GM20000 (cell line): Measurements from ENCODE around the gene A1BG.

Experiments used
- DNase-seq: peaks from one replicate; pipeline ENCODE4 v3.0.0; 2012; ENCODE audit warnings: low spot score
- TF ChIP-seq, protein P1 (sequence below): IDR thresholded peaks from 2 replicates; pipeline ENCODE4 v1.5.1; 2012; ENCODE audit warnings: mild to moderate bottlenecking, control low read depth; ENCODE audit errors: extremely low read depth, missing control alignments

The A1BG gene

DNA sequence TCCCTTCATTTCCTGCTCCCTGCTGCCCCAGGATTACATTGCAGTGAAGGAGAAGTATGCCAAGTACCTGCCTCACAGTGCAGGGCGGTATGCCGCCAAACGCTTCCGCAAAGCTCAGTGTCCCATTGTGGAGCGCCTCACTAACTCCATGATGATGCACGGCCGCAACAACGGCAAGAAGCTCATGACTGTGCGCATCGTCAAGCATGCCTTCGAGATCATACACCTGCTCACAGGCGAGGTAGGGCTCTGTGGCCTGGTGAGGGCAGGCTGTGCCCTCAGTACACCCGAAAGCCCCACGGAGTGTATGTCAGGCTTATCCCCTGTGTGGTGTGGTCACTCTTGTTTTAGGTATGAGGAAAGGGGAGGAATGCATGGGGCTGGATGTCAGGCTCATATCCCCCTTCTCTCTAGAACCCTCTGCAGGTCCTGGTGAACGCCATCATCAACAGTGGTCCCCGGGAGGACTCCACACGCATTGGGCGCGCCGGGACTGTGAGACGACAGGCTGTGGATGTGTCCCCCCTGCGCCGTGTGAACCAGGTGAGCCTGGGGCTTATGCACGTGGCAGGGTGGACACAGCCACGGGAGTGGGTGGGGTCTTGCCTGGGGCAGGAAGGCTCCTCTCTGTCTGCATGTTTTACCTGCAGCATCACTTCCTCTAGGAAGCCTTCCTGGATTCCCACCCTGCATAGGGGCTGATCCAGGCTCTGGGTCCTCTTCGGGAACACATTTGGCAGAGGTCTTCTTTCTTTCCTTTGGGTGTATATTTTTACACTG is 39.8 kb upstream of the A1BG start:
- DNase-seq: no peak
- TF ChIP-seq, protein P1, sequence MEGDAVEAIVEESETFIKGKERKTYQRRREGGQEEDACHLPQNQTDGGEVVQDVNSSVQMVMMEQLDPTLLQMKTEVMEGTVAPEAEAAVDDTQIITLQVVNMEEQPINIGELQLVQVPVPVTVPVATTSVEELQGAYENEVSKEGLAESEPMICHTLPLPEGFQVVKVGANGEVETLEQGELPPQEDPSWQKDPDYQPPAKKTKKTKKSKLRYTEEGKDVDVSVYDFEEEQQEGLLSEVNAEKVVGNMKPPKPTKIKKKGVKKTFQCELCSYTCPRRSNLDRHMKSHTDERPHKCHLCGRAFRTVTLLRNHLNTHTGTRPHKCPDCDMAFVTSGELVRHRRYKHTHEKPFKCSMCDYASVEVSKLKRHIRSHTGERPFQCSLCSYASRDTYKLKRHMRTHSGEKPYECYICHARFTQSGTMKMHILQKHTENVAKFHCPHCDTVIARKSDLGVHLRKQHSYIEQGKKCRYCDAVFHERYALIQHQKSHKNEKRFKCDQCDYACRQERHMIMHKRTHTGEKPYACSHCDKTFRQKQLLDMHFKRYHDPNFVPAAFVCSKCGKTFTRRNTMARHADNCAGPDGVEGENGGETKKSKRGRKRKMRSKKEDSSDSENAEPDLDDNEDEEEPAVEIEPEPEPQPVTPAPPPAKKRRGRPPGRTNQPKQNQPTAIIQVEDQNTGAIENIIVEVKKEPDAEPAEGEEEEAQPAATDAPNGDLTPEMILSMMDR: no peak

DNA sequence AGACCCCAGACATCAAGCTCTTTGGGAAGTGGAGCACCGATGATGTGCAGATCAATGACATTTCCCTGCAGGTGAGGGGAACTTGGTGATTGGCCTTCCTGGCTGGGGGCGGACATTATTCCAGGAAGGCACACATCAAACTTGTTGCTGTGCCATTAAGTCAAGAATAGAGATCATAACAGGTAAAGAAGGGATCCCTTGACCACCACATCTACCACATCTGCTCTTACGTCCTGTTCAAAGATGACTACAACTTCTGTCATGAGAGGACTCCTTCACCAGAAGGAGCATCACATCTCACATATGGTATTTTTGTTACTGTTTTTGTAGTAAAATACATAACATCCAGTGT is 34.9 kb upstream of the A1BG start:
- TF ChIP-seq, protein P1: no peak
- DNase-seq: no peak

DNA sequence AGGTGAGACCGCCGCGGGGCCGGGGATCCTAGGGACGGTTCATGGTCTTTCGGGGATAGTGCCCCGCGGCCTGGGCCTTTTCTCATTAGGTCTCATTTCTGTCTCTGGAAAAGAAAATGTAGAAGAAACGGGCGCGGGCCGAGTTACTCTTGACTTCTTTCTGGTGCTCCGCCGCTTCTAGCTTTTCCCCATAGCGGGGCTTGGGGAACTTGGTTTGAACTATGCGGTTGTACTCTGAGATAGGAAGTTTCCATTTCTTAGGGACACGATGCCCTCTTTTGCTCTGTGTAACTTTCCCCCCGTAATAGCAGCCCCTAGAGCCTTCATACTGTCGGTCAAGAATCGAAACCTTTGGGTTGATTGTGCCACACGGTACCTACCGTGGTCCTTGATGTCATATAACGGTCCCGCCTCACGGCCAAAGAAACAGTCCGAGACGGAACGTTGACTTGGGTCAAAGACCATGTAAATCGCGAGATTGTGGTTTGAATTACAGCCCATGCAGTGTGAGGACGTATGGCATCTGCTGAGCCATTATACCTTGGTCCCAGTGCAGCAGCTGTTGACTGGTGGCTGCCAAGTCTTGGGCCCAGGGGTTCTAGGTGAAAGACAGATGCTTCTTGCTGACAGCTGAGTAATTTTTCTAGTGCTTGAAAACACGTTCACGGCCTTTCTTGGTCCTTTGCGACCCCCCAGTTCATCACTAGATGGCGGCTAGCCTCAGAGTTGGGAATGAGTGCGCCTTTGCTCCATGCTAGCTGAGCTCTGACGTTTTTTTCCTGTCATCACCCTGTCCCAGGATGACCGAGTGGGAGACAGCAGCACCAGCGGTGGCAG is 34.3 kb upstream of the A1BG start:
- DNase-seq: no peak
- TF ChIP-seq, protein P1: no peak

DNA sequence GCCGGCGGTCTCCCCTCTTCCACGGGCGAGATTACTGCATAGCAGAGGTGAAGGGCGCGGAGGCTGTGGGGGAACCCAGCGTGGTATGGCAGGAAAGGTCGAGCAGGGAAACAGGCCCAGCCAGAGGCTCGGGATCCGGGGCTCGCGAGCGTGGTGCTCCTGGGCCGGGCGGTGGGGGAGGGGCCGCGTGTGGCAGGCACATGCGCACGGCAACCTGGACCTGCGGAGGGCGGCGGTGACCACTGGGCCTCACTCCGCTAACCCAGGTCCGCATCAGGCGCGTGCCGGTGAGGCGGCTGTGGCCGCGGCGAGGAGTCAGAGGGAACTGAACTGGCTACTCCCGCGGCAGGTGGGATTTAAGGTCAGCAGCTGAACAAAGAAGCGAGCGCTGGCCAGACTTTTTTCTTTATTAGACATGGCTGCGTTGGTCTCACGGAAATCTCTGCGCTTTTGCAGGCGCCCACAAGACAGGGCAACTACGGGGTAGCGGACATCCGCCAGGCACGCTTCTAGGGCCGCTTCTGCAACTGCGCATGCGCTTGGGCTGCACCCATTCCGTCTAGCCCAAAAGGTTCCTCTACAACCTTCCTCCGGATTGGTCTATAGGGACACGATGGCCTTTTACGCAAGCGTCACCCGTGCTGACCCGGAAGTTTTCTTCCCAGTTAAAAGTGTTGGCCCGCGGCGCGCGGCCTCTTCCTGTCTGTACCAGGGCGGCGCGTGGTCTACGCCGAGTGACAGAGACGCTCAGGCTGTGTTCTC is 33.5 kb upstream of the A1BG start, which contains the start of gene RPS5:
Gene RPS5, plus strand, starts transcription at position 694 of the 762 bp plus-strand sequence. CDS start 869 bp downstream, outside the sequence.
- TF ChIP-seq, protein P1: no peak
- DNase-seq: peak; percentile 99

DNA sequence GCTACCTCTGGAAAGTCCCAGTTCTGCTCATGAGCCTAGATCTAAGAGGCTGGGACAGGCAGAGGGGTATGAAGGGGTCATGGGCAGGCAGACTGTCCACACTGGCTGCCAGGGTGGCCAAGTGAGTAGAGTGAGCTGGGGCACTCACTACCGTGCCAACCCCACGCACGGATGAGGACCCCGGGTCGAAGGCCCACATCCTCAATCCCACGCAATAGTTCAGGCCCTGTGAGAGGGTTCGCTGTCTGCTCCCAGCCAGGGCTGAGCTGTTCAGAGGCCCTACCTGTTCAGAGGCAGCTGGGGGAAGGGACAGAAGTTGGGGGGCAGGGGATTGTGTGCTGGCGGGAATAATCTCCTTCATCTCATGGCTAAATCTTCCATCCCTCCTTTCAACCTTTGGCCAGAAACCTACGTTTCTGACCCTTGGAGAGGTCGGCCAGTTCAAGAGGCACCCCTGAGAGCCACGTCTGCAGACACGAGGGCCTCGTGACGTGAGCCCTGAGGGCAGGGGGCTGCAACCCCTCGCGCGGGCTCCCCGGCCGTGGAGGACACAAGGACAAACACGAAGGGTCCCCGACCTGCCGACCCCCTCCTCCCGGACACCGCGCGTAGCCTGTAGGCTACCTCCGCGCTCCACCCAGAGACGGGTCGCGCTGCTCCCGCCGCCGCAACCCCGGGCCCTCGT is 32.7 kb upstream of the A1BG start:
- TF ChIP-seq, protein P1: no peak
- DNase-seq: no peak

DNA sequence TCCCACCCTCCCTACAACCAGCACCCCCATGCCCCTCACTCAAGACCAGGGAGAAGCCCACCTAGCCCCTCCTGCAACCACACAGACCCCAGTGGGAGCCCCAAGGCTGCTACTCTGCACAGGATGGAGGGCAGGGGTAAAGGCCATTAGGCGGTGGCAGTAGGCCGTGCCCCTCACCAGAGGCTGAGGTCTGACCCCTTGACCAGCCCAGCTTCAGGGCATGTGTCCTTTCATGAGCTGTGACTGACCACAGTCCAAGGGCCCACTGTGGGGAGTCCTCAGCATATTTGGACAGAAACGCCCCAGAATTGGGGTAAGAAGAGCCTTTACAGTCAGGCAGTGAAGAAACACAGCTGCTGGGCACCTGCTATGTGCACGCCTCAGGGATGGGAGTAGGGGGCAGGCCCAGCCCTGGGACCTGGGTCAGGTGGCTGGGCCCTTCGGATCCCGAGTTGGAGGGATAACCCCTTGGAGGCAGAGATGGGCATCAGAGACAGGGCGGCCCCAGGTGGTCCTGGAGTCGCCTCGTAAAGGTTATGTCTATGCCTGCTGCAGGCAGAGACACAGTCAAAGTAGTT is 32.1 kb upstream of the A1BG start:
- no peak for DNase-seq
- TF ChIP-seq, protein P1: no peak
